HepG2 (cell line): ENCODE results near the gene BORCS5. TPM values are rescaled to one million over a fixed set of nuclear protein-coding genes. Genes with fewer than 3 reads are reported as not detected.

ENCODE experiments used
- ATAD3A ChIP-seq: sonication (generic); formaldehyde crosslinking; IDR thresholded peaks from 2 replicates; pipeline ENCODE4 v1.4.0; 2020; ENCODE audit warnings: missing genetic modification reagents
- CHD2 ChIP-seq: IDR thresholded peaks from 2 replicates; pipeline ENCODE4 v1.6.1; 2011; ENCODE audit warnings: low read depth, low read length, improper control_type of control experiment
- FOXC1 ChIP-seq: sonication (generic); formaldehyde crosslinking; IDR thresholded peaks from 2 replicates; pipeline ENCODE4 v1.8.0; 2022; ENCODE audit warnings: mild to moderate bottlenecking, missing genetic modification reagents, borderline replicate concordance
- GLI4 ChIP-seq: sonication (generic); formaldehyde crosslinking; IDR thresholded peaks from 2 replicates; pipeline ENCODE4 v1.5.1; 2020; ENCODE audit warnings: missing genetic modification reagents, mild to moderate bottlenecking, moderate library complexity, borderline replicate concordance
- HDAC1 ChIP-seq: sonication (generic); formaldehyde crosslinking; IDR thresholded peaks from 2 replicates; pipeline ENCODE4 v1.5.1; 2020; ENCODE audit warnings: mild to moderate bottlenecking, missing genetic modification reagents
- KDM5A ChIP-seq: fragments of 200-600 bp; sonication (generic); IDR thresholded peaks from 2 replicates; pipeline ENCODE4 v1.7.0; 2018; ENCODE audit warnings: antibody characterized with exemption, mild to moderate bottlenecking, low read length, borderline replicate concordance
- MEIS1 ChIP-seq: sonication (generic); formaldehyde crosslinking; IDR thresholded peaks from 2 replicates; pipeline ENCODE4 v1.9.0; 2021; ENCODE audit warnings: mild to moderate bottlenecking, missing genetic modification reagents, moderate library complexity, borderline replicate concordance
- NPAS2 ChIP-seq: sonication (generic); formaldehyde crosslinking; IDR thresholded peaks from 2 replicates; pipeline ENCODE4 v1.8.0; 2022; ENCODE audit warnings: mild to moderate bottlenecking, missing genetic modification reagents, borderline replicate concordance
- PHF21A ChIP-seq: sonication (generic); formaldehyde crosslinking; IDR thresholded peaks from 2 replicates; pipeline ENCODE4 v1.5.0; 2020; ENCODE audit warnings: mild to moderate bottlenecking, missing genetic modification reagents
- U2AF2 ChIP-seq: fragments of 200-400 bp; formaldehyde crosslinking; IDR thresholded peaks from 2 replicates; pipeline ENCODE4 v1.6.1; 2017; ENCODE audit warnings: low read depth, mild to moderate bottlenecking, low read length
- ZFP36L2 ChIP-seq: sonication (generic); formaldehyde crosslinking; IDR thresholded peaks from 2 replicates; pipeline ENCODE4 v1.4.0; 2020; ENCODE audit warnings: missing genetic modification reagents
- ZNF331 ChIP-seq: sonication (generic); formaldehyde crosslinking; IDR thresholded peaks from 2 replicates; pipeline ENCODE4 v1.4.0; 2020; ENCODE audit warnings: missing genetic modification reagents
- ZNF430 ChIP-seq: sonication (generic); formaldehyde crosslinking; IDR thresholded peaks from 2 replicates; pipeline ENCODE4 v1.9.0; 2021; ENCODE audit warnings: mild to moderate bottlenecking, missing genetic modification reagents
- ZNF770 ChIP-seq: sonication (generic); formaldehyde crosslinking; IDR thresholded peaks from 2 replicates; pipeline ENCODE4 v1.5.0; 2020; ENCODE audit warnings: mild to moderate bottlenecking, missing genetic modification reagents
- ZNF776 ChIP-seq: sonication (generic); formaldehyde crosslinking; IDR thresholded peaks from 2 replicates; pipeline ENCODE4 v1.4.0; 2020; ENCODE audit warnings: mild to moderate bottlenecking, missing genetic modification reagents
- ZNF883 ChIP-seq: sonication (generic); formaldehyde crosslinking; IDR thresholded peaks from 2 replicates; pipeline ENCODE4 v1.5.1; 2020; ENCODE audit warnings: mild to moderate bottlenecking, missing genetic modification reagents; ENCODE audit errors: not compliant biosample characterization
- ZSCAN25 ChIP-seq: sonication (generic); formaldehyde crosslinking; IDR thresholded peaks from 2 replicates; pipeline ENCODE4 v1.8.0; 2022; ENCODE audit warnings: mild to moderate bottlenecking, missing genetic modification reagents
- polyA plus RNA-seq, 8 experiments: library from polyadenylated mRNA; depleted of rRNA in 3 of 8; stranded (reverse) in 7 of 8; unstranded in 1 of 8; fragments of >200 nt; fragmentation: Illumina TruSeq in 4 of 8; extraction: Trizol in 4 of 8; gene quantifications; 2 replicates each; pipeline versions ENCODE4 v1.2.1 to v1.2.3, GENCODE V29; 2011 to 2016; ENCODE audit warnings: low read depth in 4 of 8, missing spikeins in 1 of 8, mixed read lengths in 1 of 8; ENCODE audit not compliant: insufficient read depth in 1 of 8
- total RNA-seq, 5 experiments: library from RNA; depleted of rRNA; stranded (reverse); fragments of >200 nt; fragmentation: Illumina TruSeq; extraction: Trizol; gene quantifications; 2 replicates each; pipeline ENCODE4 v1.2.3, GENCODE V29; 2016; ENCODE audit warnings: low read depth in 1 of 5
- TF ChIP-seq, protein P1 (sequence below): sonication (generic); formaldehyde crosslinking; IDR thresholded peaks from 2 replicates; pipeline ENCODE4 v1.5.0; 2020; ENCODE audit warnings: mild to moderate bottlenecking, missing genetic modification reagents, borderline replicate concordance
- TF ChIP-seq, protein P2 (sequence below): sonication (generic); formaldehyde crosslinking; IDR thresholded peaks from 2 replicates; pipeline ENCODE4 v1.9.0; 2021; ENCODE audit warnings: missing genetic modification reagents, mild to moderate bottlenecking, borderline replicate concordance
- TF ChIP-seq, protein P3 (sequence below), 2 experiments: fragments of 450-650 bp in 1 of 2; sonication (generic) in 1 of 2; formaldehyde crosslinking; IDR thresholded peaks; 2 replicates each; pipeline versions ENCODE4 v1.5.0 to v1.8.0; 2020 to 2022; ENCODE audit warnings: mild to moderate bottlenecking in 1 of 2, missing genetic modification reagents in 1 of 2

BORCS5 gene
- total and polyA plus RNA-seq, 2 of the 13 experiments (the other 11 are each of a cell fraction or from before 2014, with no cell fraction given) = 3.9 to 4.7 TPM

DNA sequence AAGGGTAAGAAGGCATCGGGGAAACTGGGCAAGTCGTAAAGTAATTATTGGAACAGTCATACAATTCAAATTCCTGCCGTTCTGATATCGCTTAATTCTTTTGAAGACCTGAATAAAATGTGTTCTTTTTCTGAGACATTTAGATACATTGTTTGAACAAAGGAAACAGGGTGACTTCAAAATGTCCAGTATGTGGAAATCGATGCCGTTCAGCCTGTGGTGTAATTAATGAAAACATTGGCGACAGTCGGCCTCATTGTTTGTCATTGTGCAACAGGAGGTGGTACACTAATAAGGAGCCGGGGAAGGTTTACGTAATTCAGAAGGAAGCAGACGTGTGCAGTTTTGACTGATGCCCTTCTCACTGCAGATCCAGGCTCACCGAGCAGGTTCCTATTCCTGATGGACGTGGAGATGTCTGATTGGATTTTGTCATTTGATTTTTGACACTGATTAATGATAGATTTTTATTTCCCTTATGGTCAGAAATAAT, 92.7 kb downstream of the BORCS5 start (continued):
- TF ChIP-seq, protein P1, sequence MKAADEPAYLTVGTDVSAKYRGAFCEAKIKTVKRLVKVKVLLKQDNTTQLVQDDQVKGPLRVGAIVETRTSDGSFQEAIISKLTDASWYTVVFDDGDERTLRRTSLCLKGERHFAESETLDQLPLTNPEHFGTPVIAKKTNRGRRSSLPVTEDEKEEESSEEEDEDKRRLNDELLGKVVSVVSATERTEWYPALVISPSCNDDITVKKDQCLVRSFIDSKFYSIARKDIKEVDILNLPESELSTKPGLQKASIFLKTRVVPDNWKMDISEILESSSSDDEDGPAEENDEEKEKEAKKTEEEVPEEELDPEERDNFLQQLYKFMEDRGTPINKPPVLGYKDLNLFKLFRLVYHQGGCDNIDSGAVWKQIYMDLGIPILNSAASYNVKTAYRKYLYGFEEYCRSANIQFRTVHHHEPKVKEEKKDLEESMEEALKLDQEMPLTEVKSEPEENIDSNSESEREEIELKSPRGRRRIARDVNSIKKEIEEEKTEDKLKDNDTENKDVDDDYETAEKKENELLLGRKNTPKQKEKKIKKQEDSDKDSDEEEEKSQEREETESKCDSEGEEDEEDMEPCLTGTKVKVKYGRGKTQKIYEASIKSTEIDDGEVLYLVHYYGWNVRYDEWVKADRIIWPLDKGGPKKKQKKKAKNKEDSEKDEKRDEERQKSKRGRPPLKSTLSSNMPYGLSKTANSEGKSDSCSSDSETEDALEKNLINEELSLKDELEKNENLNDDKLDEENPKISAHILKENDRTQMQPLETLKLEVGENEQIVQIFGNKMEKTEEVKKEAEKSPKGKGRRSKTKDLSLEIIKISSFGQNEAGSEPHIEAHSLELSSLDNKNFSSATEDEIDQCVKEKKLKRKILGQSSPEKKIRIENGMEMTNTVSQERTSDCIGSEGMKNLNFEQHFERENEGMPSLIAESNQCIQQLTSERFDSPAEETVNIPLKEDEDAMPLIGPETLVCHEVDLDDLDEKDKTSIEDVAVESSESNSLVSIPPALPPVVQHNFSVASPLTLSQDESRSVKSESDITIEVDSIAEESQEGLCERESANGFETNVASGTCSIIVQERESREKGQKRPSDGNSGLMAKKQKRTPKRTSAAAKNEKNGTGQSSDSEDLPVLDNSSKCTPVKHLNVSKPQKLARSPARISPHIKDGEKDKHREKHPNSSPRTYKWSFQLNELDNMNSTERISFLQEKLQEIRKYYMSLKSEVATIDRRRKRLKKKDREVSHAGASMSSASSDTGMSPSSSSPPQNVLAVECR (CRISPR knock-in tag) = peak; percentile 57; the same call in 1 of the 2 replicates
- TF ChIP-seq ZNF331 (peak; percentile 84; the same call in 1 of the 2 replicates), ATAD3A (CRISPR knock-in tag) (no peak), KDM5A (no peak; the same call in 1 of the 2 replicates), ZNF883 (CRISPR knock-in tag) (no peak), CHD2 (no peak), NPAS2 (CRISPR knock-in tag) (no peak), MEIS1 (CRISPR knock-in tag) (0 out of 2 replicates have a peak, but pooled peaks have one; percentile 30), HDAC1 (CRISPR knock-in tag) (peak; percentile 84), ZNF430 (CRISPR knock-in tag) (peak; percentile 63; the same call in 1 of the 2 replicates), U2AF2 (no peak), ZSCAN25 (CRISPR knock-in tag) (no peak), PHF21A (CRISPR knock-in tag) (peak; percentile 88), ZNF776 (no peak), FOXC1 (CRISPR knock-in tag) (no peak), ZNF770 (CRISPR knock-in tag) (no peak), GLI4 (no peak), ZFP36L2 (CRISPR knock-in tag) (no peak)
- TF ChIP-seq, protein P2, sequence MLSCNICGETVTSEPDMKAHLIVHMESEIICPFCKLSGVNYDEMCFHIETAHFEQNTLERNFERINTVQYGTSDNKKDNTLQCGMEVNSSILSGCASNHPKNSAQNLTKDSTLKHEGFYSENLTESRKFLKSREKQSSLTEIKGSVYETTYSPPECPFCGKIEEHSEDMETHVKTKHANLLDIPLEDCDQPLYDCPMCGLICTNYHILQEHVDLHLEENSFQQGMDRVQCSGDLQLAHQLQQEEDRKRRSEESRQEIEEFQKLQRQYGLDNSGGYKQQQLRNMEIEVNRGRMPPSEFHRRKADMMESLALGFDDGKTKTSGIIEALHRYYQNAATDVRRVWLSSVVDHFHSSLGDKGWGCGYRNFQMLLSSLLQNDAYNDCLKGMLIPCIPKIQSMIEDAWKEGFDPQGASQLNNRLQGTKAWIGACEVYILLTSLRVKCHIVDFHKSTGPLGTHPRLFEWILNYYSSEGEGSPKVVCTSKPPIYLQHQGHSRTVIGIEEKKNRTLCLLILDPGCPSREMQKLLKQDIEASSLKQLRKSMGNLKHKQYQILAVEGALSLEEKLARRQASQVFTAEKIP (CRISPR knock-in tag) = no peak
- TF ChIP-seq, protein P3, sequence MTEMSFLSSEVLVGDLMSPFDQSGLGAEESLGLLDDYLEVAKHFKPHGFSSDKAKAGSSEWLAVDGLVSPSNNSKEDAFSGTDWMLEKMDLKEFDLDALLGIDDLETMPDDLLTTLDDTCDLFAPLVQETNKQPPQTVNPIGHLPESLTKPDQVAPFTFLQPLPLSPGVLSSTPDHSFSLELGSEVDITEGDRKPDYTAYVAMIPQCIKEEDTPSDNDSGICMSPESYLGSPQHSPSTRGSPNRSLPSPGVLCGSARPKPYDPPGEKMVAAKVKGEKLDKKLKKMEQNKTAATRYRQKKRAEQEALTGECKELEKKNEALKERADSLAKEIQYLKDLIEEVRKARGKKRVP (CRISPR knock-in tag; IDR thresholded peaks at IDR 0.05) = peak in 1 of 2 experiments; percentile 92; a peak in 2 of 4 replicates
